Neural cell (in vitro differentiated cells): Measurements from ENCODE around the gene MTR.

Source experiments
- EP300 ChIP-seq: fragments of 450-650 bp; conservative IDR thresholded peaks from 2 replicates; pipeline ENCODE4 v1.6.1; 2014; ENCODE audit warnings: antibody characterized with exemption, mild to moderate bottlenecking, moderate library complexity; ENCODE audit not compliant: poor library complexity, severe bottlenecking
- EZH2 ChIP-seq: fragments of 200-600, 300-800 bp; shearing (Covaris generic), sonication (generic); IDR thresholded peaks from 2 replicates; pipeline ENCODE4 v1.6.1; 2014; ENCODE audit warnings: antibody characterized with exemption, low read length, borderline replicate concordance, mild to moderate bottlenecking; ENCODE audit not compliant: insufficient read depth, poor library complexity, severe bottlenecking
- MXI1 ChIP-seq: fragments of 450-650 bp; conservative IDR thresholded peaks from 2 replicates; pipeline ENCODE4 v1.6.1; 2014; ENCODE audit warnings: antibody characterized with exemption, mild to moderate bottlenecking; ENCODE audit not compliant: poor library complexity, severe bottlenecking
- POLR2AphosphoS5 ChIP-seq: IDR thresholded peaks from 2 replicates; pipeline ENCODE4 v1.6.1; 2012
- RAD21 ChIP-seq: fragments of 450-650 bp; conservative IDR thresholded peaks from 2 replicates; pipeline ENCODE4 v1.6.1; 2014; ENCODE audit warnings: antibody characterized with exemption, mild to moderate bottlenecking, moderate library complexity
- REST ChIP-seq: IDR thresholded peaks from 2 replicates; pipeline ENCODE4 v1.6.1; 2012; ENCODE audit warnings: borderline replicate concordance
- SMC3 ChIP-seq: fragments of 450-650 bp; conservative IDR thresholded peaks from 2 replicates; pipeline ENCODE4 v1.6.1; 2014; ENCODE audit warnings: antibody characterized with exemption, mild to moderate bottlenecking, moderate library complexity; ENCODE audit not compliant: poor library complexity
- TAF1 ChIP-seq: IDR thresholded peaks from 2 replicates; pipeline ENCODE4 v1.6.1; 2012; ENCODE audit warnings: low read depth
- TF ChIP-seq, protein P1 (sequence below): fragments of 450-650 bp; IDR thresholded peaks from 2 replicates; pipeline ENCODE4 v1.5.1; 2014; ENCODE audit warnings: antibody characterized with exemption, mild to moderate bottlenecking, moderate library complexity; ENCODE audit not compliant: poor library complexity, severe bottlenecking

DNA sequence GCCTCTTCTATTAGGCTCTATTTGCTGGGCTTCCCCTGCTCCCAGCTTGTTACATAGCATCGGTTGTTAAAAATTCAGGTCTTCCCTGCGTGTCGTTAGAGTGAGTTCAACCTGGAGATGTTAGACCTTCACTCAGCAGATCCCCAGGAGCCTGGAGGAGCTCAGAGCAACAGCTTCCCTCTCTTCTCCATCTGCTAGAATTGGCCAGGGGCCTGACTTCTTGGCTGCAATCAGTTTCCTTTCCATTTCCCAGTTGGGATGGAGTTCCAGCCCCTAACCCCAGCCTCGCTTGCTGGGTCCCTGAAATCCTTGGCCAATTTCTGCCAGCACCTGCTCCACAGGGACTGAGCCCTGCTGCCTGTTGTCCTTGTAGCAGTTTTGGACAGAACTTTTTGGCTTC, 153.3 kb downstream of the MTR start:
- TF ChIP-seq, protein P1, sequence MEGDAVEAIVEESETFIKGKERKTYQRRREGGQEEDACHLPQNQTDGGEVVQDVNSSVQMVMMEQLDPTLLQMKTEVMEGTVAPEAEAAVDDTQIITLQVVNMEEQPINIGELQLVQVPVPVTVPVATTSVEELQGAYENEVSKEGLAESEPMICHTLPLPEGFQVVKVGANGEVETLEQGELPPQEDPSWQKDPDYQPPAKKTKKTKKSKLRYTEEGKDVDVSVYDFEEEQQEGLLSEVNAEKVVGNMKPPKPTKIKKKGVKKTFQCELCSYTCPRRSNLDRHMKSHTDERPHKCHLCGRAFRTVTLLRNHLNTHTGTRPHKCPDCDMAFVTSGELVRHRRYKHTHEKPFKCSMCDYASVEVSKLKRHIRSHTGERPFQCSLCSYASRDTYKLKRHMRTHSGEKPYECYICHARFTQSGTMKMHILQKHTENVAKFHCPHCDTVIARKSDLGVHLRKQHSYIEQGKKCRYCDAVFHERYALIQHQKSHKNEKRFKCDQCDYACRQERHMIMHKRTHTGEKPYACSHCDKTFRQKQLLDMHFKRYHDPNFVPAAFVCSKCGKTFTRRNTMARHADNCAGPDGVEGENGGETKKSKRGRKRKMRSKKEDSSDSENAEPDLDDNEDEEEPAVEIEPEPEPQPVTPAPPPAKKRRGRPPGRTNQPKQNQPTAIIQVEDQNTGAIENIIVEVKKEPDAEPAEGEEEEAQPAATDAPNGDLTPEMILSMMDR = no peak
- TF ChIP-seq EZH2 = no peak
- no peak for TF ChIP-seq POLR2AphosphoS5
- TF ChIP-seq RAD21 = no peak
- no peak for TF ChIP-seq REST
- TF ChIP-seq EP300 = no peak
- TF ChIP-seq TAF1 = no peak
- TF ChIP-seq SMC3 = no peak
- TF ChIP-seq MXI1 = no peak
